HUDEP-2 (cell line): ENCODE data around the gene KIF21B.

Experiments used
- DNase-seq, 76 experiments: peaks; one replicate each; lab custom pipeline; 2025; ENCODE audit not compliant: unreplicated experiment in 76 of 76; lab: John Stamatoyannopoulos, UW

KIF21B gene

DNA sequence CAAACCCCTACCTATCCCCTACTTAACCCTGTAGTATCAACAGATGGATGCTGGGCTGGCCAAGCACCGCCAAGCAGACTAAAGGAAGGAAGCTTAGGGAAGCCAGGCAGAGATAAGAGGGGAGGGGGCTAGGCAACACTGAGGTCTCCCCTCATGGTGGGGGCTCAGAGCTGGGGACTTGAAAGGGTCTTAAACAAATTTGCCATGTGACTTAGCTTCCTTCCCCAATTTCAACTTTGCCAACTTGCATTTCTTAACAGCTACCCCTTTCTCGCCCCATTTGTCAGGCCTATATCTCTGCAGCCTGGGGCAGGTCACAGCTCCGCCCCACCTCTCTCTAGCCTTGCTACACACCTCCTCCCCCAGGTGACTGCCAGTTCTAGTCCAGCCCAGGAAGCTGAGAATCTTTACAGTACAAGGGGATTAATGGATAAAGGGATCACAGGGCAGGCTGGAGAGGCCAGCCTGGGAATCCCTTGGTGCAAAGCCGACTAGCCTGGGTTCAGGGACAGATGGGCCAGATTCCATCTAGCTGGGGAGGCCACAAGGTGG, 3.4 kb downstream of the KIF21B start:
- DNase-seq, result no peak

DNA sequence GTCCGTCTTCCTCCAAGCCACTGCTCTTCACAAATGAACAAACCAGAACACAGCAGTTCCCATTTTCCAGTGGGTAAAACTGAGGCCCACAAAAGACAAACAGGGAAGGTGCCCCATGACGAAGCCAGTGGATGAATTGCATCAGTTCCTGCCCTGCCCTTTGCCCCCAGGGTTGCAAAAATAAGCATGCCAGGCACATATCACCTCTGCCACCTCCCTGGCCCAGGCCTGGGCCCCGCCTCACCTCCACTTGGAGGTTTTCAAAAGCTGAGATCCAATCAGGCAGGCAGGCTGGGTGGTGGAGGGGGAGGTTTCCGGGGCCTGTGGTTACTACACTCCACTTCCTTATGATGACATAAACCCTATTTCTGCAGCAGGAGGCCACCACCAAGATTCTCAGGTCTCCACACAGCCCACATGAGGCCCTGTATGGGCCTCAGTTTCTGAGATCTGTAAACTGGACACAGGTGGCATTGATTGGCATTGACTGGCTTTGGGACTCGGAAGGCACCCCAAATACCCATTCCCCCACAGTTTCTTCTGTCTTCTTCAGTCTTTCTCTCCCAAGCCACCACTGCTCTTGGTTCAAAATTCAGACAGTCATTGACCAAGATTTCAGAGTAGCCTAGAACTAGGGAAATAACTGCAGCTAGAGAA, 4.1 kb downstream of the KIF21B start:
- DNase-seq, result peak in 65 of 76 experiments; percentile 10 to 85 (median 59)

DNA sequence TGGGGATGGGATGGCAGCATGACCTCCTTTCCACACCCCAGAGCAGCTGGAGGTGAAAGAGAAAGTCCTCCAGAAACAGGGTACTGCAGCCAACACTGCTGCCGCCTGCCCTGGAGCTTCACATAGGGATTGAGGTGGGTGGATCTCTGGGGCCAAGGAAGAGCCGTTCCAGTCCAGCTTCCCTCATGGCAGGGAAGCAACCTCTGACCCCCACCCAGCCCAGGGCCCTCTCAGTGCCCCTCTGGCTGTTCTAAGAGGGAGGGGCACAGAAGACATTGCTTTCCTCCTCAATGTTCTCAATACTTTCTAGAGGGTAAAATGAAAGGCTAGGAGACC, 5.7 kb downstream of the KIF21B start:
- DNase-seq, result no peak

DNA sequence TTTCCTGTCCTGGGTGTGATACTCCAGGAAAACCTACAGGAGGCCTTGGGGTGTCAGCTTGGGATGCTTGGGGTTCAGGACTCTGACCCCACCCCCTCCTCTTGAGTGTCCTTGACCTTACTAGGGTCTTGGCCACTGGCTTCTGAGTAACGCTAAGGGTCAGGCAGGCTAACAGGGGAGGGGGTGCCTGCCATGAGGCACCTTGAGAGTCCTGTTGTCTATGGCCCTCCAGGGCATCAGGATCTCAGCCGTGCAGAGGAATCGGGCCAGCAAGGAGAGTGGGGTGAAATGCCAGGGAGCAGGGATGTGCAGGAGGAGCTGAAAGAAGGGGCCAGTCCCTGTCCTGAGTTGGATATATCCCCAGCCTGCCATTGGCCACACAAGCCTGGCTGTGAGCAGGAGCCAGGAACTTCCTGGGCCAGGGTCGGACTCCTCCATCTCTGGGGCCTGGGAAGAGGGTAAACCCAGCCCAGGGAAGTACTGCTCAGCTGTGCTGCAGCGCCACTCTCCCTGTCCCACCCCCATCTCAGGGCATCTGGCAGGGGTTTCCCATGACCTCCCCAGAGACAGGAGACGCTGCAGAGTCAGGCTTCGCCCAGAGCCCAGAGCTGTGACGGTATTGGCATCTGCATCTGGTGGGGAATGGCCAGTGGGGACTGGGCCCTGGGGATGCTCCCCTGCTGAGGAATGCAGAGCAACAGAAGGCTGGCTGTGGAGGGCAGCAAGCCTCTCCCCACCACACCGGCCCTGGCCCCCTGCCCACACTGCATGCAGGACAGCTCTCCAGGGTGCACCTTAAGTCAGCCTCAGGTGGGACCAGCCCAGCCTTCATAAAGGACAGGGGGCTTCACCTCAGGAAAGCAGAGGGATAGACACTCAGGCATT, 6.3 kb downstream of the KIF21B start:
- no peak for DNase-seq

DNA sequence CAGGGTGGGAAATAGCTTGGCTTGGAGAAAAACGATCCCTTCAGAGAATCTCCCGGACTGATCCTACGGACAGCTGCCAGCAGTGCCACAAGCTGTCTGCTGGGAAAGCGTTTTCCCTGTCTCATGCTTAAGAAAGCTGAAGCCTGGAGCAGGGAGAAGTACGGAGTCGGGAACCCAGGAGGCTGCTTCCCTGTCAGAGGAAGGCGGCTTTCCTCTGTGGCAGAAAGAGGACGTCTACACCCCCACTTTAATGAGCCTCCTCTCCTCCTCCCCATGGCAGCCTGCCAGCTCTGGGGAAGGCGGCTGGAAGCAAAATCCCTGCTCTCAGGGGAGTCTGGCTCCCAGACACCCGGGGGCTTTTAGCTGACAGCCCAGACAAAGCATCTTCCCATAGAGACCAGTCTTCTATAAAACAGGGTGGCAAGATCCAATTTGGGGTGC, 7.3 kb downstream of the KIF21B start:
- peak in 6 of 76 experiments; percentile 12 to 31 (median 16) for DNase-seq

DNA sequence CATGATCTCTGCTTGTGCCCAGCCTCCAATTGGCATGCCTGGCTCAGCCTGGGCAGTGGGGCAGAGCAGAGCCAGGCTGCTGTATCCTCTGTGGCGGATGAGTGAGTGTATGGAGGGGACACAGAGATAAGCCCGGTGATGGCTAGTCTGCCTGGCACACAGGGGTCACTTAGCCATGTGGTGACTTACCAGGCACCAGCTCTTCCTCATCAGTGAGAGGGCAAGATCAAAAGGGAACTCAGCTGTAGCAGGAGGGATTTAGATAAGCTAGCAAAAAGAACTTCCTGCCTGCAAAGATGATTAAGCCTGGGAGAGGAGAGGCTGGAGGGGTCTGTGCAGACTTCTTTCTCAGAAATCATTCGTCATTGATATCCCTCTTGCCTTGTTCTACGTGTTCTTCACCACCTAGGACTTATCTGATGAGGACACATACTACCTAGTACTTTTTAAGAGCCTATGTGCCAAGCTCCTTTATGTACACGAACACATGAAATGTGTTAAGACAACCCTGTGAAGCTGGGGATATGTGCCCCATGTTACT, 7.9 kb downstream of the KIF21B start:
- DNase-seq, result peak in 44 of 76 experiments; percentile 3 to 85 (median 38)

DNA sequence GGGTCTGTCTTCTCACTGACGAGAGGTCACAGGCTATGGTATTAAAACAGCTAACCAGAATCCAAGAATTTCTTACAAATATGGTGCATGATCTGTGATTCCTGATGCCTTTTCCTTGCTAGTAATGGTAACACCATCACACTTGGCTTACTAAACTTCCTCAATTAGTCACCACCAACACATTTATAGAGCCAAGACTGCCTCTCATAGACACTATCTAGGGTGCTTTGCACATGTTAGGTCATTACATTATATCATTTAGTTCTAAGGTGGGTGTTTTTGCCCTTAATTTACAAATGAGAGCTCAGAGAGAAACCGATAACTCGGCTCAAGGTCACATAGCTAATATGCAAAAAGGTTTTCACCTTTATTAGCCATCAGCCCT, 8.7 kb downstream of the KIF21B start:
- no peak for DNase-seq

DNA sequence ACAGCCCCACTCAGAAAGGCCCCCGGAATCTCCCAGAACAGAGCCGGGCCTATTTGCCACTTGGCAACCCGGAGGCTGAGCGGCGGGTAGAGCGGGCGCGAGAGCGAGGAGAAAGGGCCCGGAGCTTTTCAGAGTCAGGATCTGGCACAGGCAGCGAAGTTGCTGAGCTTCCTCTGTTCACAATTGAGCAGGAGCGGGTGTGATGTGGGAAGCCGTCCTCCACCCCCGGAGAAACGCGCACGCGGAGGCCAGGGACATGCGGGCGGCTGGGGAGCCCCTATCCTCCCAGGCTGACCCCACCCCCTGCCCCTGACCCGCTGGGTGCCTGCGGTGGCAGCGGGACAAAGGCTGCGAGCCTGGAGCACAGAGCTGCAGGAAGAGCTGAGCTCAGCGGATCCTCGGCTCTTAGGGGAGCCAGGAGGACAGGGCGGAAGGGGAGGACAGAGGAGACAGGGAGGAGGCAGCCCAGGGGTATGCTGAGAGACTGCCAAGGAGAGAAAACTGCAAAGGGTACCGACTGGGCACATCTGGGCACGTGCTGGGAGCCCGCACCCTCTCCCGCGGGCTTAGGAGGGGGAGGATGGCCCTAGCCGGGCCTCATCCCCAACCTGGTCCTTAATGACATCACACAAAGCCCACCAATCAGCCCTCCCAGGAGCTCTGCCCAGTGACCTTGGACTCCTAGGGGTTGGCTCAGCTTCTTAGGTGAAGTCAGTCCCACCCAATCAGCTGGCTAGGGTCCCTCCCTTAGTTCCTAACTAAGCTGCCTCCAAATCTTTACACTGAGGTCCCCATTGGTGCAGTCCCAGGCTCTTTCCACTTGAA, 9.3 kb downstream of the KIF21B start:
- no peak for DNase-seq

DNA sequence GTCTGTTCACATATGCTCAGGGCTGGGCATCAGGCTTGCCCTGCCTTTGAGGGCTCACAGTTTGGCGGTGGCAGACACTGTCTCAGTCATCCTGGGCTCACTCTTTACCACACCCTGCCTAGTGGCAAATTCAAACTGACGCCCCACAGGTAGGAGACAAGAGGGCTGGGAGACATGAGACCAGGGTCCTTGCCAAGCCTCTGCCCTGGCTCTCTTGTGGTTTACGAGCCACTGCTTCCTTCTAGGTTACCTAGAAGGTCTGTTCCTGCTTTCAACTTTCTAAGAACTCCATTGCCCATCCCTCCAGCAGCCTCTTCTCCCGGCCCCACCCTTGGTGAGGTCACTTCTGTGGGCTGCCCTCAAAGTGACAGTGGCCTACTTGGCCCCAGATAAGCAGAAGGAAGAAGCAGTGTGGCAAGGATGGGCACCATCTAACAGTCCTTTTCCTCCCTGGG, 10.5 kb downstream of the KIF21B start:
- peak in 26 of 76 experiments; percentile 4 to 59 (median 35) for DNase-seq

DNA sequence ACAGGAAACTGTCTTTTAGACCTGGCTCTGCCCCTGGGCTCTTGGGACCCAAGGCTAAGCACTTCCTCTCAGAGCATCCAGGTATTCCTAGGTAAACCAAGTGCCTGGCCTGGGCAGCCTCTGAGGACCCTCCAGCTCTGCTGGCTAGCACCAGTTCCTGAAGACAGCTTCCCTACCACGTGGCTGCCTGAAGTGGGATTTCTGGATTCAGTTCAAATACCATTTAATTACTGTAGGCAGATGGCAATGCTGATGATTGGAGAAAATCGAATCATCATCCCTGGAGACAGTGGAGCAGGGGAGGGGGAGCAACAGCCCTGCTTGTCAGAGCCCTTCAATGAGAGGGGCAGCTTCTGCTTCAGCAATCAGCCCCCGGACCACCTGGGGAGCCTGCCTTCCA, 11.9 kb downstream of the KIF21B start:
- DNase-seq, result no peak

DNA sequence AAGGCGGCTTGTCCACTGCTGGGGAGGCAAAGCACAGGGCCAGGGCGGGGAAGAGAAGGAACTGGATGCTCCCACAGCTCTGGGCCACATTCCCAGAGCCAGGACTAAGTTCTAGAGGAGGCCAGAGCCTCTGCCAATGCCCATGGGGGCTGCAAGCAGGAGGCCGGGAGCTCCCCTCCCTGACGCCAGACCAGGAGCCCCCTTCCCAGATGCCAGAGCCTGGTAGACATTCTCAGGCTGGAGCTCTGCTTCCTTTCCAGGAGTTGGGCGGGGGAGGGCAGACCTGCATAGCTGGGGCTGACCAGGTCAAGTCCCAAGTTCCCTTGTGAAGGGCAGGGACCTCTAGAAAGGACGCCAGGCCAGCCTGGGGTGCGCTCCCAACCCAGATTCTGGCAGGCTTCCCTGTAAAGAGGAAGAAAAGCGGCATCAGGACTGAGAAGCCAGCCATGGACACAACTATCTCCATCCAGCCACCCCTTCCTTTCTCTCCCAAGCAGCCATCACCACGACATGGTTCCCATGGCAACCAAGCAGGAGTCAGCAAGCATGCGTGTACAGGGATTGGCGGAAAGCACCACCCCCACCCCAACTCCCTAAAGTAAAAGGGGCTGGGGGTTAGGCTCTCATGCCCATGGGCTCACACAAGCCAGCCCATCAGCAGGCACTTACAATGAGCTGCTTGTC, 13.4 kb downstream of the KIF21B start:
- no peak for DNase-seq

DNA sequence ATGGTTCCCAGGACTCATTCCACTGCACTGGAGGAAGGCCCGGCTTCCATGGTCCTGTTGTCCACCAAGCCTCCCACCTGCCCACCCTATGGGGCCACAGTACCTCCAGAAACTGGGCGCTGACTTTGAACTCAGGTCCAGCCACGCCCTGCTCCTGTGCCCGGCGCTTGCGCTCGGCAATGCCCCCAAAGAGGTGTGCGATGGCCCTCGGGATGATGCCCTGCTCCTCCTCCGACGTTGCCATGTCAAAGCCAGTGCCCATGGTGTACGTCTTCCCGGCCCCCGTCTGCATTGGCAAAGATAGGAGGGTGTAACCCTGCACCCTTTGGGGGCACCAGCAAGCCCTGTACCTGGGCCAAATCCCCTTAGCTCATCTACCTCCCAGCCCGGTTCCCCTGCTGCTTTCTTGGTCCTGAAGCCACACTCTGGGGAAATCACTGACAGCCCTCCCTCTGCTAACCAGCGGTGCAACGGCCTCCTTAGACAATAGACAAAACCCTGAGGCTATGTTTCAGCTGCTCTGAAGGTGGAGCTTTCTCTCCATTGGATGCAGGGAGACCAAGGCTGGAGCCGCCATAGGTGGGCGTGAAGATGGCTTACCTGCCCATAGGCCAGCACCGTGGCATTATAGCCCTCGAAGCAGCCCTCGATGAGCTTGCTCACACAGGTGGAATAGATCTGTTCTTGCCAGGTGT, 14.7 kb downstream of the KIF21B start:
- no peak for DNase-seq

DNA sequence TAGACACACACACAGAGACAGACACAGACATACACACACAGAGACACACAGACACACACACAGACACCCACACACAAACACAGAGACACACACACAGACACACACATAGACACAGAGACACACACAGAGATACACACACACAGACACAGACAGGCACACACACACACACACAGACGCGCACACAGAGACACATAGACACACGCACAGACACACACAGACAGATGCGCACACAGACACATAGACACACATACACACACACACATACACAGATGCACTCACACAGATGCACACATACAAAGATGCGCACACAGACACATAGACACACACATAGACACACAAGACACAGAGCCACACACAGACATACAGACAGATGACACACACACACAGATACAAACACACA, 16.0 kb downstream of the KIF21B start:
- no peak for DNase-seq

DNA sequence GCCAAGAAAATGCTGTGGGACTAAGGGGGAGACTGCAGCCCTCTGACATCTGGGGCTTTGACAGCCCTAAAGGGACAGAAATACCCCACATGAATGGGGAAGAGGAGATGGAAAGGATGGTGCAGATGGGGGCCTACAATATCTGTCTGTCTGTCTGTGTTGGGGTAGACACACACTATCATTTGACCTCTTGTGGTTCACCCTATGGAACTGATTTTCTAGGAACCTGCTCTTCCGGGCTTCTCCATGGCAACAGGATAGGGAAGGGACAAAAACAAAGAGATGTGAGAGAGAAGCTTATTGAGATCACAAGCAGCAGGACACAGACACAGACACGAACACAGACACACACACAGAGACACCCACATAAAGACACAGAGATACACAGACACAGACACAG, 17.1 kb downstream of the KIF21B start:
- DNase-seq, result no peak

DNA sequence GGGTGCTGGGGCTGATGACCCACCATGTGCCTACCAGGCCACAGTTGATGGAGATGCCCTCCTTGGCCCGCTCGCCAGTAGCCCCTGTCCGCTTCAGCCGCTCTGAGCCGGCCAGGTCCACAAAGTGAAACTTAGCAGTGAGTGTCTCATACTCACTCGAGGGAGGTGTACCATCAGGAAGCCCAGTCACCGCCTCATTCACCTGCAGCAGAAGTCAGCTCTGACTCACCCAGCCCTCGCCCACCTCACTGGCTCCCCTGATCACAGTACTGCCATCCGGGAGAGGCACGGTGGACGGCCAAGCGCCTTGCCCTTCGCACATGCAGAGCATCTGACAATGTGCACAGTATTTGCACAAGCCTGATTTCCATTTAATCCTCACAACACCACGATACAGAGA, 18.8 kb downstream of the KIF21B start:
- DNase-seq, result no peak

DNA sequence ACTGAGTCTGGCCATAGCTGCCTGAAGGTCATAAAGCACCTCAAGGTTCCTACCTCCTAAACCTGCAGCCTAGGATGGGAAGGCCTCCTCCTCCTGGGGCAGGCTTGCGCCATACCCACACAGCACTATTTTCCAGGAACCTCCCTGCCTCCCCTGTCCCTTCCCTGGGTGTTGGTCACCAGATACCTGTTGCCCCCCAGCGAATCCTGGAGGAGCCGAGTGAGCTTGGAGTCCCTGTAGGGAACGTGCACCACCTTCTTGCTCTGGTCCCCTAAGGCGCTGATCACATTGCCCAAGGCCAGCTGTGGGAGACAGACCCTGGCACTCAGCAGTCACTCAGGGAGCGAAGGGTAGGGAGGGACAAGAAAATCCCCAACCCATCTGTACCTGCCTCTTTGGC, 19.4 kb downstream of the KIF21B start:
- no peak for DNase-seq

DNA sequence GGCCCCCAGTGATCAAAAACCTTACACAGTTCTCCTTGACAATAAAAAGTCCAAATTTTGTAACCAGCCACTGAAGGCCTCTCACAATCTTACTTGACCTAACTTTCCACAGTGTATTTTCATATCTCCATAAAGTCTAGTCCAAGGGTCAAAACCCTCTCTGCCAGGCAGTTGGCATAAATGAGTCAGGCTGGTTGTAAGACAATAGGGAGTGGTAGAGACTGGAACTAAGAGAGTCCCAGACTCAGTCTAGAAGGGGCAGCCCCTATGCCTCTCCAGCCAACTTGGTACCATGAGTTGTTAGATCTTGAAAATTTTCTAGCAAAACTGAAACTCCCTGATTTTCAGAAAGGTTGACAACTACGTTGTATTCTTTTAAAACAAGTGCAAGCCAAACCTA, 21.0 kb downstream of the KIF21B start:
- no peak for DNase-seq

DNA sequence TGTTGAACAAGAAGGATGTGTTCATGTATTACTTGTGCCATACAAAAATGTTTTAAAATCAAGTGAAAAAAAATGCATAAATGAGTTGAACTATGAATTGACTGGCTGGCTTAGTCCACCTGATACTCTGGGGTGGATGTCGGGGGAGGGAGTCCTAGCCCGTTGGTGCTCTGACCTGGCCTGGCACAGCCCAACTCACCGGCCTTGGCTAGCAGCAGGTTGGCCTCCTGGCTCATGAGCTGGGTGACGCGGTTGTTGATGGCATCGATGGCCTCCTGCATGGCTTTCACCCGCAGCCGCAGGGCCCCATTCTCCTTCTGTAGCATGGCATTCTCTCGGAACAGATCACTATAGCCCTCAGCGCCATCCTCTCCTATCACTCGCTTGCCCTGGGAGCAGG, 21.6 kb downstream of the KIF21B start:
- no peak for DNase-seq

DNA sequence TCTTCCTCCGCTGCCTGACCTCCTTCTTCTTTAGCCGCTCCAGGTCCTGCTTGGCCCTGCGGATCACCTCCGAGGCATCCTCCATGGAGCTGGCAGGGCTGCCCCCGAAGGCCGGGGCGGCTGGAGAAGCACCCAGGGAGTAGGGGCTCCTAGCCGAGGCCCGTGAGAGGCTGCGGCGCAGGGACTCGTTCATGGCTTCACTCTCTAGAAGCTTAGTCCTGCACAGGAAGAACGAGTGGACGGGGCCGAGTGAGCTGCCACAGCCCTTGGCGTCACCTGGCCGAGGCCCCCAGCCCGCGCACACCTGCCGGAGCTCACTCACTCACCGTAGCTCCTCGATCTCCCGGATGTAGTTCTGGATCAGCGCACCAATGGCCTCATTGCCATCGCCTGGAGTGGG, 23.1 kb downstream of the KIF21B start:
- no peak for DNase-seq

DNA sequence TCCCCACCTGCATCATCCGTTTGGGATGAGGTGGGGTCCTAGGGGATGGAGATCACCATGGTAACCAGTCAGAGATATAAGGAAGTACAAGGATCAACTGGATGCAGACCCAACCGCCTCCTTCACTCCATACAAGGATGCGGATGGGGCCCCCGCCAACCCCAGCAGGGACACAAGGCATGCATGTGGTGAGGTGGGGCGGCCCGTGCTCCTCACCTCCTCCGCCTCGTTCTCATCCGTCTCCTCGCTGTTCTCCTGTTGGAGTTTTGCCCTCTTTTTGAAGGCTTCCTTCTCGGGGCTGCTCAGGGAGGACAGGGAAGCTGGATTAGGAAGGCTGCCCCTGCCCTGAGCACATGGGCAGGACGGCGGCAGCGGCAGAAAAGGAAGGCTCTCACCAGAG, 23.8 kb downstream of the KIF21B start:
- no peak for DNase-seq
